IPS-15b (cell line): ENCODE measurements around the gene UBTF.

Experiments
- H3K27me3 ChIP-seq: one replicate; pipeline ENCODE4 v1.6.1; 2013; ENCODE audit warnings: low read length; ENCODE audit not compliant: control insufficient read depth, insufficient read depth
- H3K36me3 ChIP-seq: one replicate; pipeline ENCODE4 v1.6.1; 2013; ENCODE audit warnings: low read length; ENCODE audit not compliant: control insufficient read depth, insufficient read depth
- H3K4me1 ChIP-seq: one replicate; pipeline ENCODE4 v1.6.1; 2013; ENCODE audit warnings: mild to moderate bottlenecking, low read length; ENCODE audit not compliant: control insufficient read depth, insufficient read depth
- H3K4me3 ChIP-seq: one replicate; pipeline ENCODE4 v1.5.1; 2013; ENCODE audit warnings: low read depth, low read length
- H3K9ac ChIP-seq: one replicate; pipeline ENCODE4 v1.6.1; 2013; ENCODE audit warnings: low read depth, mild to moderate bottlenecking, low read length
- H3K9me3 ChIP-seq: one replicate; pipeline ENCODE4 v1.6.1; 2013; ENCODE audit warnings: mild to moderate bottlenecking, low read length; ENCODE audit not compliant: control insufficient read depth, insufficient read depth

UBTF gene

DNA sequence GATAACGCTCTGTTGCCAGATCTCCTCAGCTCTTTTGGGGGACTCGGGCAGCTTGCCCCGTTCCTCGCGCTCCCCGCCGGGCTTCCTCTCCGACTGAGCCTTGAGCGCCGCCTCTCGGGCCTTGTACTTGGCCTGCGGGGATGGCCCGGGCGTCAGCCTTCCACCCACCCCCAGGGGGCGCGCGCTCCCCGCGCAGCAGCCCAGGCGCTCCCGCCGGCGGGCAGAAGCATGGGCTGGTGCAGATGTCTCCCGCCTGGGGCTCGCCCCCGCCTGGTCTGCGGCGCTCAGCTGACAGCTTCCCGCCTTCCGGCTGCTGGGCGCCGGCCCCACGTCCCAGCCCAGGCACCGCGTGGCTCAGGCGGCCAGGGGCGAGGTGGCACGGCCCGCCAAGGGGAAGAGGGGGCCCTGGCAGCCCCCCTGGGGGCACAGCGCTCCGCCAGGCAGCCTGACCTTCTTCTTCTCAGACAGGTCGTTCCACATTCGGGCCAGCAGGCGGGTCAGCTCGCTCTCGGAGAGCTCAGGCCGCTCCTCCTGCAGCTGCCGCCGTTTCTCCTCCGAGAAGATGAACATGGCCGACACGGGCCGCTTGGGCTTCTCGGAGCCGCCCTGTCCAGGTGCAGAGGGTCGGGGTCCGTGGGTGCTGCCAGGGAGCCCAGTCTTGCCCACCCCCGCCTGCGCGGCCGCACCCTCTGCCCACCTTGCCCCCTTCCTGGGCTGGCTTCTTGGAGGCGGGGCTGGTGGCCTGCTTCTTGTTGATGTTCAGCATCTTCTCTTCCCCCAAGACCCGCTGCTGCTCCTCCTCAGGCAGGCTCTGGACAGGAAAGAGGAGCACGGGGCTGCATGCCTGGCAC, 8.9 kb downstream of the UBTF start:
- H3K9ac ChIP-seq: peak overlapping the region; percentile 5
- H3K4me3 ChIP-seq: no peak overlapping the region
- H3K27me3 ChIP-seq: no peaks in the 10 kb centered on the region
- H3K9me3 ChIP-seq: no peaks in the 10 kb centered on the region
- peaks cover 60% of the 10 kb centered on the region for H3K36me3 ChIP-seq
- no peaks in the 10 kb centered on the region for H3K4me1 ChIP-seq

DNA sequence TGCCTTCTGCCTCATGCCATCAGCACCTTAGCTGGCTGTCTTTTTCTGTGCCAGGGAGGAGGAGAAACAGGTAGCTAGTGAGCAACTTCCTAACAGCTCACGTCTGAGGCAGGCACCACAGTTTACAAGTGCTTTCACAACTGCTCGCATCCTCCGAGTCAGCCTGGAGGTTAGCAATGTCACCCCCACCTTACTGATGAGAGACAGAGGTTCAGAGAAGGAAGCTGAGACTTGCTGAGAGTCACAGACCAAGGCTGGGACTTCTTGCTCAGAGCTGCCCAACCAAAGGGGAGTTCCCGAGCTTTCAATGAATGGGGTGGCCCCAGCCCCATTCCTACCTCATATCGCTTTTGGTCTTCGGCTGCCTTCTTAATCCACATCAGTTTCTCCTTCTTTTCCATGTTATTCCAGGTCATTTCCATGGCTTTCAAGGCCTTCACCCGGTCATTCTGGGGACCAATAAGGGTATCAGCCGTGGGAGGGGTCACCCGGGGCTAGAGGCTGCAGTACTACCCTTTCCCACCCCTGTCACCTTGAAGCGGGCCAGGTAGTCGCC, 9.6 kb downstream of the UBTF start:
- H3K27me3 ChIP-seq: no peaks in the 10 kb centered on the region
- no peak overlapping the region for H3K4me3 ChIP-seq
- H3K4me1 ChIP-seq: peaks cover 4% of the 10 kb centered on the region
- H3K36me3 ChIP-seq: peaks cover 53% of the 10 kb centered on the region
- H3K9ac ChIP-seq: no peak overlapping the region
- H3K9me3 ChIP-seq: no peaks in the 10 kb centered on the region

DNA sequence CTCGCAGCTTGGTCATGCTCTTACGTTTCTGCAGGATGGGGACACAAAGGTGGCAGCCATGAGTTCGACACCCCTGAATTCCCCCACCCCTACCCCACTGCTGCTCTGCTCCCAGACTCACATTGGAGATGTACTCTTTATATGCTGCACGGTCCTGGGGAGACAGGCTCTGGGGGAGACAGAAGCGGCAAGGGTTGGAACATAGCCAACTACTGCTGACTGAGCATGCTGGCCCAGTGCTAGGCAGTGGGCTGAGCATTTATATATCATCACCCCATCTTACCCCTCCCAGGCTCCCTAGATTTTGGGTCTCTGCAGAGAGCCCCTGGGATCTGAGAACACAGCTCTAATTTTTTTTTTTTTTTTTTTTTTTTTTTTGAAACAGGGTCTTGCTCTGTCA, 11.7 kb downstream of the UBTF start:
- Histone ChIP-seq H3K36me3 (peaks cover 39% of the 10 kb centered on the region), H3K9me3 (no peaks in the 10 kb centered on the region), H3K4me3 (no peak overlapping the region), H3K27me3 (no peaks in the 10 kb centered on the region), H3K4me1 (peaks cover 8% of the 10 kb centered on the region), H3K9ac (no peak overlapping the region)

DNA sequence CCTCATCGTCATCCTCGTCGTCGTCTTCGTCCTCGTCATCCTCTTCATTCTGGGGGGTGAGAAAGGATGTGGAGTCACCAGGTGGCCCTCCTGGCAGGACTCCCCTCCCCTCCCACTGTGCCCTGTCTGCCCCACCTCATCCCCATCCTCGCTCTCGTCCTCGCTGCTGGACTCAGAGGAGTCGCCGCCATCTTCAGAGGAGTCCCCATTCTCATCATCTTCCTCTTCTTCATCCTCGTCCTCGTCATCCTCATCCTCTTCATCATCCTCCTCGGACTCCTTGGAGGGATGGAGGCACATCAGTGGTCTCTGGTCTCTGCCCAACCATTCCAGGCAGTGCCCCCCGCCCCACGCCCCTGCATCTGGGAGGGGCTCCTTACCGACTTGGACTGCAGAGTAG, 12.2 kb downstream of the UBTF start:
- Histone ChIP-seq H3K27me3 (no peaks in the 10 kb centered on the region), H3K4me1 (peaks cover 8% of the 10 kb centered on the region), H3K36me3 (peaks cover 39% of the 10 kb centered on the region), H3K4me3 (no peak overlapping the region), H3K9me3 (no peaks in the 10 kb centered on the region), H3K9ac (no peak overlapping the region)

DNA sequence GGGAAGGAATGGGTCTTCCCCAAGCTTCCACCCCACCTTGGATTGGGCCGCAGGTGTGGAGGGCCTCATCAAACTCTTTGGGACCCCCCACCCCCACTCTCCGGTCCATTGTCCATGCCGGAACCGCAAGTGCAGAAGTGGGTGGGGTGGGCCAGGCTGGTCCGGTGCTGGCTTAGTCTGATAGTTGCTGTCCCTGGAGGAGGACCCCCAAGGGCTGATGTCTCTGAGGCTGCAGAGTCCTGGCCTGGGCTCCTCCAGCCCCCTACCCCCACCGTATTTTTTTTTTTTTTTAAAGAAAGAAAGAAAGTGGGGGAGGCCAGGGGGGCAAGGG, 12.7 kb downstream of the UBTF start:
- peaks cover 8% of the 10 kb centered on the region for H3K4me1 ChIP-seq
- H3K36me3 ChIP-seq: peaks cover 37% of the 10 kb centered on the region
- H3K9me3 ChIP-seq: no peaks in the 10 kb centered on the region
- no peak overlapping the region for H3K4me3 ChIP-seq
- H3K9ac ChIP-seq: no peak overlapping the region
- H3K27me3 ChIP-seq: no peaks in the 10 kb centered on the region

DNA sequence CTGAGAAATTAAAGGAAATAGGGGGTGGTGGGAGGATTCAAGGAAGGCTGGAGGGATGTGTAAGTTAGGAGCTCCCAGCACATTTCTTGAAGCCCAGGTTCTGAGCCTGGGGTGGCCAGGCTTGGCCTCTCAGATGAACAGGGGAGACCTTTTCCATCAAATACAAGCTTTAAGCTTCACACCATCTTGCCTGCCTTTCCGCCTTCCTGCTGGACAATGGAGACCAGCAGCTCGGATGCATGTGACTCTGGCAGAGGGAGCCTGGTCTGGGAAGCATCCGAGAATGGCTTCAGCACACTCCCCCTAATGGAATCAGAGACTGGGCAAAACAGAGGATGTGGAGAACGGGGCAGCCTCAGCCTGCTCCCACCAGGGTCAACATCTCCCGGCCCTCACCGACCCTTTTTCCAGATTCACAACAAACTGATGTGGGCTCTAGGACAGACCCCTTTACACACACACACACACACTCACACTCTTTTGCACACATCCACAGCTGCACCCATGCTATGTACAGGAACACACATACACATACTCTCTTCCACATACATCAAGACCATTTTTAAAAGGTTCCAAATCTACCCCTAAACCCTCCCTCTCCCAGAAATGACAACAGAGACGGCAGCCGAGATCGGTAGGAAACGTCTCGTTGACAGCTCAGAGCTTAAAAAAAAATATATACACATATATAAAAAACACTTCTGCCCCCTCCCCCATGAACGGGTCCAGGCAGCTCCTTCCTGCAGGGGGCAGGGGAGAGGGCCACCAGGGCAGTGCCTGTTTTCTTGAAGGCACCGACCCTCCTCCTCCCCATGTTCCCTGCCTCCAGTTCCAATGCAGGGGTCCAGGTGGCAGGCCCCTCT, 13.3 kb downstream of the UBTF start:
- Histone ChIP-seq H3K9me3 (no peaks in the 10 kb centered on the region), H3K36me3 (peaks cover 31% of the 10 kb centered on the region), H3K4me1 (peaks cover 9% of the 10 kb centered on the region), H3K4me3 (no peak overlapping the region), H3K27me3 (no peaks in the 10 kb centered on the region), H3K9ac (no peak overlapping the region)

DNA sequence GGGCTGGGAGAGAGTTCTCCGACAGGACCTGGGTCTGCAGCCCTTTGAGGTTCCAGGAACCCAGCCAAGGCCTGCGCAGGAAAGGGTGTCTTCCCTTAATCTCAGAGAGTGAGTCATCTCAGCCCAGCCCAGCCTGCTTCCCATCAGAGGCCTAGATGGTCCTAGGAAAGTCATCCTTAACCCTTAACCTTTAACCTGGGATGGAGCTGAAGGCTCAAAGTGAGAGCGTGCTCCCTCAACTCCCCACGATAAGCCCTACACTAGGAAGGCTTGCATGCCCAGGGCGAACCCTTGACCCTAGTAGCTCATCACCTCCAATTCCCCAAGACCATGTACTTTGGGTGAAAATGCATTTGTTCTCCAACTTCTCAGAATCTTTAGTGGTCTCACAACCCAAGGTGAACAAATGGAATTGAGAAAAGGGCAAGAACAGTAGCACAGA, 15.0 kb downstream of the UBTF start:
- Histone ChIP-seq H3K9ac (no peak overlapping the region), H3K9me3 (no peaks in the 10 kb centered on the region), H3K4me3 (no peak overlapping the region), H3K36me3 (peaks cover 21% of the 10 kb centered on the region), H3K4me1 (peaks cover 14% of the 10 kb centered on the region), H3K27me3 (no peaks in the 10 kb centered on the region)

DNA sequence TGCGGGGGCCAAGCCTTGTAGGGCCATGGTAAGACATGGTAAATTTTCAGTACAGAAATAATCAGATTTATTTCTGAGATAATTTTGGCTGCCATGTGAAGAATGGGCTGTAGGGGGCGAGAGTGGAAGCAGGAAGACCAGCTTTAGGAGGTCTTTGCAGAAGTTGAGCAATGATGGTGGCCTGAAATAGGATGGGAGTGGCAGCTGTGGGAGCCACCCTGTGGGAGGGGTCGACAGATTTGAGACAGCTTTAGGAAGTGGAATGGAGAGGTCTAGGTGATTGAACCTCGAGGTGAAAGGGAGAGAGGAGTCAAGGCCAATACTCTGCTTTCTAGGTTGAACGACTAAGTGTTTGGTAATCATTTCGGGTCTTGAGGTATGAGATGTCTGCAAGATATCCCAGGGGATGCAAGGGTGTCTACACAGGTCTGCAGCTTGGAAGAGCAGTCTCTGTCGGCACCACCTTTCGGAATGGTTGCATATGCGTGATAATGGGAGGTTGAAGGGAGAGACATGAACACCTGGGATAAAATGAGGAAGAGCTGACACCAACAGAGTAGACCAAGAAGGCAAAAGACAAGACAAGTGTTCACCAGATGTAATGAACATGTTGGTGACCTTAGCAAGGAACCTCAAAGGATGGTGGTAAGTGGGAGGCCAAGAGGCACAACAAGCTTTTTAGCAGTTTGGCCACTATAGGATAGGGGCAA, 15.6 kb downstream of the UBTF start:
- H3K4me3 ChIP-seq: no peak overlapping the region

DNA sequence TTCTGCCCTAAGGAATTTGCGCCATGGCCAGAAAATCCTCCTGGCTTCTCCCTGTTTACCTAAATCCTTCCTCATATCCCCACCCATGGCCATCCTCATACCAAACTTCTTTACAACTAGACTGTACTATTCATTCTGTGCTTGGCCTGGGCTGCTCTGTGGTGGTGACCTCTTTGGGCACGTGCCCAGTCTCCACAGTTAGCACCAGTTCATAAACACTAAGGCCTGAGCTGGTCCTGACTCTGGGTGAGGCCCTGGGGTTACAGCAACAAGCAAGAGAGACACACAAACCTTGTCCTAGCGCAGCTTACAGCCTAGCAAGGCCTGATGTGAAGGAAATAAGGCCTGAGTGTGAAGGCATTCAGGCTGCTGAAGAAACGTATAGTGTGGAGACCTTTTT, 16.7 kb downstream of the UBTF start:
- H3K4me1 ChIP-seq: peaks cover 14% of the 10 kb centered on the region
- no peaks in the 10 kb centered on the region for H3K9me3 ChIP-seq
- no peak overlapping the region for H3K4me3 ChIP-seq
- H3K9ac ChIP-seq: no peak overlapping the region
- peaks cover 9% of the 10 kb centered on the region for H3K36me3 ChIP-seq
- H3K27me3 ChIP-seq: no peaks in the 10 kb centered on the region

More for the DNA sequence above, 15.6 kb downstream of the UBTF start:
- H3K36me3 ChIP-seq: peaks cover 16% of the 10 kb centered on the region
- H3K4me1 ChIP-seq: peaks cover 14% of the 10 kb centered on the region
- no peak overlapping the region for H3K9ac ChIP-seq
- H3K9me3 ChIP-seq: no peaks in the 10 kb centered on the region
- no peaks in the 10 kb centered on the region for H3K27me3 ChIP-seq

DNA sequence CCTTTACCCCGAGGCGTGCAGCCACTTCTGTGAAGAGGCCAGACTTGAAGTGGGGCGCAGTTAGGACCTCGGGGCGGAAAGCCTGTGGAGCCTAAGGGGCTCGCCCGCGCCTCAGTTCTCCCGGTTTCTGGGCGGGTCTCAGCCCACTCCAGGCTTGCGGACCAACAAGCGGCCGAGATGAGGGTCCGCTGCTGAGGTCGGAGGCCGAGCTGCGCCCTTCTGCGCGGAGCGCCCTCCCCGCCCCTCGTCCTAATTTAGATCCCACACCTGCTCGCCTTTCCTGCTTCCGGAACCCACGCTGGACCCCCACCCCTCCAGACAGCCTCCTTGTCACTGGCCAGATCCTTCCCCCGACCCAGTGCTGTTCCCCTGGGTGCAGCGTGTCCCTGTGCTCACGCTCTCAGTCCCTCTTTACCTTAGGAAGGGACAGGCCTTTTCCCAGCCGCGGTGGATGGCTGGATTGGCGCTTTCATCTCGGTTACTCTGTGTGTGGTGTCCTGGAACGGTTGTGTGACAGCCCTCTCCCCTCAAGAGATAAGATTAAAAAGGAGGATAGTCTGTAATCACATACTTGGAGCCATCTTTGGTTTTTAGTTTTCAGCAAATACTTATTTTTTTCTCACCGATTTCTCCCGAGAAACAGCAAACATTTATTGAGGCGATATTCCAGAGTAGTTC, 18.9 kb downstream of the UBTF start:
- Histone ChIP-seq H3K9ac (peak overlapping the region; percentile 85), H3K4me1 (peaks cover 14% of the 10 kb centered on the region), H3K27me3 (no peaks in the 10 kb centered on the region), H3K4me3 (peak overlapping the region; percentile 88), H3K36me3 (peaks cover 13% of the 10 kb centered on the region), H3K9me3 (no peaks in the 10 kb centered on the region)
